ENCODE measurements around the gene ECE1. TPM values are rescaled to one million over a fixed set of nuclear protein-coding genes. Genes with fewer than 3 reads are reported as not detected.

The ECE1 gene
- total and polyA plus RNA-seq, 2 donors (not counting 1 experiment from before 2014, with no cell fraction given) = 131 to 138 TPM

DNA sequence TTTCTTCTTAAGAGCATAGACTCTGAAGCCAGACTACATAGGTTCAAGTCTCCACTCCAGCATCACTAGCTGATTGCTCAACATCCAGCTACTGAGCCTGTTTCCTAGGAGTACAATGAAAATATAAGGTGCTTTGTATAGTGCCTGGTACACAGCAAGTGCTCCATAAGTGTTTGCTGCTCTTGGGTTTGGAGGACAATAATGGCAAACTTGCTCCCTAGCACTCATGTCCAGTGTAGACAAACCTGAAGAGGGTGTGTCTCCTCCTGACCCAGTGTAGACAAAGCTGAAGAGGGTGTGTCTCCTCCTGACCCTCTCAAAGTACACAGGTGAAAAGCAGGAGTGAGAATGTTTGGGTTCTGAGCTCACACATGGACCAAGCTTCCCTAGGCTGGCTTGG is 10.5 kb upstream of the ECE1 start:
- no peaks in the 10 kb centered on the region for H4K20me1 ChIP-seq (ENCODE audit: control insufficient read depth, extremely low read depth, insufficient read depth, low read length)
- H3K27ac ChIP-seq (ENCODE audit: insufficient read depth, low read length) = no peak overlapping the region
- H3K27me3 ChIP-seq (ENCODE audit: control insufficient read depth, insufficient read depth, low read length) = no peaks in the 10 kb centered on the region
- no peak overlapping the region for H2AFZ ChIP-seq (ENCODE audit: low read length)
- no peak overlapping the region for H3K4me3 ChIP-seq (replicated peaks in 1 of 4; ENCODE audit: control extremely low read depth in 1 of 4, insufficient read depth in 1 of 4, low read depth in 3 of 4, low read length in 4 of 4)
- H3K4me1 ChIP-seq (ENCODE audit: control insufficient read depth, extremely low read depth, insufficient read depth, low read length) = peaks cover 20% of the 10 kb centered on the region
- no peak overlapping the region for H3K4me2 ChIP-seq (ENCODE audit: extremely low read depth, insufficient read depth, low read length)
- no peak for TF ChIP-seq EZH2 (IDR thresholded peaks at IDR 0.05; ENCODE audit: low read length, missing control alignments)
- TF ChIP-seq, protein P1, sequence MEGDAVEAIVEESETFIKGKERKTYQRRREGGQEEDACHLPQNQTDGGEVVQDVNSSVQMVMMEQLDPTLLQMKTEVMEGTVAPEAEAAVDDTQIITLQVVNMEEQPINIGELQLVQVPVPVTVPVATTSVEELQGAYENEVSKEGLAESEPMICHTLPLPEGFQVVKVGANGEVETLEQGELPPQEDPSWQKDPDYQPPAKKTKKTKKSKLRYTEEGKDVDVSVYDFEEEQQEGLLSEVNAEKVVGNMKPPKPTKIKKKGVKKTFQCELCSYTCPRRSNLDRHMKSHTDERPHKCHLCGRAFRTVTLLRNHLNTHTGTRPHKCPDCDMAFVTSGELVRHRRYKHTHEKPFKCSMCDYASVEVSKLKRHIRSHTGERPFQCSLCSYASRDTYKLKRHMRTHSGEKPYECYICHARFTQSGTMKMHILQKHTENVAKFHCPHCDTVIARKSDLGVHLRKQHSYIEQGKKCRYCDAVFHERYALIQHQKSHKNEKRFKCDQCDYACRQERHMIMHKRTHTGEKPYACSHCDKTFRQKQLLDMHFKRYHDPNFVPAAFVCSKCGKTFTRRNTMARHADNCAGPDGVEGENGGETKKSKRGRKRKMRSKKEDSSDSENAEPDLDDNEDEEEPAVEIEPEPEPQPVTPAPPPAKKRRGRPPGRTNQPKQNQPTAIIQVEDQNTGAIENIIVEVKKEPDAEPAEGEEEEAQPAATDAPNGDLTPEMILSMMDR (conservative IDR thresholded peaks at IDR 0.05 in 1 of 2, IDR thresholded peaks at IDR 0.05 in 1 of 2; ENCODE audit: low read depth in 1 of 2, low read length in 2 of 2) = no peak
- no peak for DNase-seq (ENCODE audit: low read depth in 2 of 2)
- no peak overlapping the region for H3K9ac ChIP-seq (ENCODE audit: insufficient read depth, low read length)
- peaks cover 31% of the 10 kb centered on the region for H3K79me2 ChIP-seq (ENCODE audit: control insufficient read depth, insufficient read depth, low read length)
- no peaks in the 10 kb centered on the region for H3K36me3 ChIP-seq (ENCODE audit: control insufficient read depth, insufficient read depth, low read length)
- H3K9me3 ChIP-seq (ENCODE audit: control insufficient read depth, insufficient read depth, low read depth, low read length) = no peaks in the 10 kb centered on the region

DNA sequence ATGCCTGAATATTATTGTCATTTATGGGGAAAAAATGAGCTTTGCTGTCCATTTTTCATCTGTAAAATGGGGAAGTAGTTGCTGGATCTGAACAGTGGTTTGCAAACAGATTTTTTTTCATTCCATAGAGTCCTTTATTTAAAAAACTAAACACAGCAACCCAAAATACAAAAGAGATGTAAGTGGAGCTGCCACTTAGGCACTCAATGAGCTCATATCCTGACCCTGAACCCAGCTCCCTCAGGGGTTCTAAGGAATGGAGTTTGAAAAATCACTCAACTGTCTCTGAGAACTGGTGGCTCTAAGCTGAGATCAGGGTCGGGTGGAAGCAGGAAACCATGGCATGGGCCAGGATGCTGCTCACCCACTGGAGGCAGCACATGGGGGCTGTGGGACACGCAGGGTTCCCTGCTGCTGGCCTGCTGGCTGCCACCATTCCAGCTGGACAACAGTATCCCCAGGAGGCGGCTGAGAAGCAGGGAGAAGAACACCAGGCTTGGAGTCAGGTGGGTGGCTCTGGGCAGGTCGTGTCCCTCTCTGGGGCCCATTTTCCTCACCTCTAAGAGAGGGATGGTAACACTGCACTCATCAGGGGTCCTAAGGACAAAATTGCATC is 9.6 kb upstream of the ECE1 start:
- Histone ChIP-seq H3K79me2 (ENCODE audit: control insufficient read depth, insufficient read depth, low read length) (peaks cover 26% of the 10 kb centered on the region), H4K20me1 (ENCODE audit: control insufficient read depth, extremely low read depth, insufficient read depth, low read length) (no peaks in the 10 kb centered on the region), H3K4me2 (ENCODE audit: extremely low read depth, insufficient read depth, low read length) (no peak overlapping the region), H3K27ac (ENCODE audit: insufficient read depth, low read length) (no peak overlapping the region), H2AFZ (ENCODE audit: low read length) (no peak overlapping the region), H3K27me3 (ENCODE audit: control insufficient read depth, insufficient read depth, low read length) (no peaks in the 10 kb centered on the region), H3K9me3 (ENCODE audit: control insufficient read depth, insufficient read depth, low read depth, low read length) (no peaks in the 10 kb centered on the region), H3K36me3 (ENCODE audit: control insufficient read depth, insufficient read depth, low read length) (no peaks in the 10 kb centered on the region), H3K9ac (ENCODE audit: insufficient read depth, low read length) (no peak overlapping the region), H3K4me3 (replicated peaks in 1 of 4; ENCODE audit: control extremely low read depth in 1 of 4, insufficient read depth in 1 of 4, low read depth in 3 of 4, low read length in 4 of 4) (no peak overlapping the region), H3K4me1 (ENCODE audit: control insufficient read depth, extremely low read depth, insufficient read depth, low read length) (peaks cover 15% of the 10 kb centered on the region)
- no peak for DNase-seq (ENCODE audit: low read depth in 2 of 2)
- TF ChIP-seq, protein P1 (conservative IDR thresholded peaks at IDR 0.05 in 1 of 2, IDR thresholded peaks at IDR 0.05 in 1 of 2; ENCODE audit: low read depth in 1 of 2, low read length in 2 of 2) = no peak
- no peak for TF ChIP-seq EZH2 (IDR thresholded peaks at IDR 0.05; ENCODE audit: low read length, missing control alignments)

DNA sequence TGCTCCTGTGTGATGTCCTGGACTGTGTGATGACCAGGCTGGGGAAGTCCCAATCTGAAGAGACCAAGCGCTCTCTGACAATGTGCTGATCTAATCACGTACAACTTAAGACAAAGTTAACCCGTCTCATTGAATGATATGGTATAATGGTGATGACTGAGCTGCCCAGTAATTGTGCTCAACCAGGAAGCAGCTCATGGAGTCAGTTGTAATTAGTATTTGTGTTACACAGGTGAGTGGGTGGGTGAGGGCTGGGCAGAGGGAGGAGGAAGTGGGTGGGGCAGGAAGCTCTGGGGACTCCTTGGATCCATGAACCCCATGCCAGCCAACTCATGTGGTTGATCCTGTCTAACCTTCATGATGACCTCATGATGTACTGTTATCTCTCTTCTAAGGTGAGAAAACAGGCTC is 8.7 kb upstream of the ECE1 start:
- TF ChIP-seq EZH2 (IDR thresholded peaks at IDR 0.05; ENCODE audit: low read length, missing control alignments) = no peak
- TF ChIP-seq, protein P1 (conservative IDR thresholded peaks at IDR 0.05 in 1 of 2, IDR thresholded peaks at IDR 0.05 in 1 of 2; ENCODE audit: low read depth in 1 of 2, low read length in 2 of 2) = no peak
- H3K27me3 ChIP-seq (ENCODE audit: control insufficient read depth, insufficient read depth, low read length) = no peaks in the 10 kb centered on the region
- H3K4me3 ChIP-seq (replicated peaks in 1 of 4; ENCODE audit: control extremely low read depth in 1 of 4, insufficient read depth in 1 of 4, low read depth in 3 of 4, low read length in 4 of 4) = no peak overlapping the region
- no peaks in the 10 kb centered on the region for H4K20me1 ChIP-seq (ENCODE audit: control insufficient read depth, extremely low read depth, insufficient read depth, low read length)
- H3K9ac ChIP-seq (ENCODE audit: insufficient read depth, low read length) = no peak overlapping the region
- no peaks in the 10 kb centered on the region for H3K36me3 ChIP-seq (ENCODE audit: control insufficient read depth, insufficient read depth, low read length)
- H3K27ac ChIP-seq (ENCODE audit: insufficient read depth, low read length) = no peak overlapping the region
- no peak for DNase-seq (ENCODE audit: low read depth in 2 of 2)
- H3K9me3 ChIP-seq (ENCODE audit: control insufficient read depth, insufficient read depth, low read depth, low read length) = no peaks in the 10 kb centered on the region
- H3K4me1 ChIP-seq (ENCODE audit: control insufficient read depth, extremely low read depth, insufficient read depth, low read length) = peaks cover 19% of the 10 kb centered on the region
- no peak overlapping the region for H3K4me2 ChIP-seq (ENCODE audit: extremely low read depth, insufficient read depth, low read length)
- H3K79me2 ChIP-seq (ENCODE audit: control insufficient read depth, insufficient read depth, low read length) = peaks cover 24% of the 10 kb centered on the region
- no peak overlapping the region for H2AFZ ChIP-seq (ENCODE audit: low read length)
